H1 (cell line): ENCODE data around the gene CD247.

Experiments
- CTCF ChIP-seq, 3 experiments: IDR thresholded peaks; 1 replicate in 2 of 3; 2 replicates in 1 of 3; pipeline versions ENCODE4 v1.5.1 to v1.6.1; 2011; ENCODE audit warnings: low read length in 3 of 3, mild to moderate bottlenecking in 3 of 3, inconsistent platforms in 2 of 3, low read depth in 1 of 3, moderate library complexity in 1 of 3; ENCODE audit not compliant: insufficient read depth in 1 of 3; ENCODE audit errors: control extremely low read depth in 1 of 3
- SIN3A ChIP-seq, 2 experiments: IDR thresholded peaks in 1 of 2; conservative IDR thresholded peaks in 1 of 2; 2 replicates each; pipeline ENCODE4 v1.6.1; 2011 to 2012; ENCODE audit warnings: low read length in 2 of 2, improper control_type of control experiment in 1 of 2, low read depth in 1 of 2, mild to moderate bottlenecking in 1 of 2

DNA sequence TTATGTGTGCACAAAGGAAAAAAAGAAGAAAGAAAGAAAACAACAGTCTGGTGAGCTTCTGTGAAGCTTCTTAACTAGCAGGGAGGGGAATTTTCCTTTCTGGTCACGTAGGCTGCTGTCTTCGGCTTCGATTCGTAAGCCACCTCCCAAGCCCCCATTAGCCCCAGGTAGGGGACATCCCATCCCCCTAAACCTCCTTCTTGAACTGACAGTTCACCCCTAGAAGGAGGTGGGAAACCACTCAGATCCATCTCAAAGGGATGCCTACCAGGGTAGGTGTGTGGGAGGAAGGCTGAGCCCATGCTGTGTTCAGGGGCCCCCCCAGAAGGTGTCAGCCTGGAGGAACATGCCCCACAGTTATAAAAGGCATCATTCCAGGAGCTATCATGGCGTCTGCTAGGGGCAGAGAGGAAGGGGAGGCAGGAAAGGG lies 25.8 kb downstream of the CD247 start:
- TF ChIP-seq CTCF (IDR thresholded peaks at IDR 0.05; ENCODE audit: control extremely low read depth in 1 of 3, insufficient read depth in 1 of 3, low read depth in 1 of 3, low read length in 3 of 3): no peak
- no peak for TF ChIP-seq SIN3A (conservative IDR thresholded peaks at IDR 0.05 in 1 of 2, IDR thresholded peaks at IDR 0.05 in 1 of 2; ENCODE audit: low read depth in 1 of 2, low read length in 2 of 2)
